Subcutaneous adipose tissue (tissue), 4 donors: ENCODE results near the gene SELENOV. TPM values are rescaled to one million over a fixed set of nuclear protein-coding genes. Genes with fewer than 3 reads are reported as not detected.

Experiments
- CTCF ChIP-seq: fragments of 450-650 bp; IDR thresholded peaks from one replicate; pipeline ENCODE4 v1.5.1; 2016; ENCODE audit warnings: low read depth, mild to moderate bottlenecking, control low read depth, antibody characterized with exemption, moderate library complexity
- total RNA-seq, 4 donors: library from RNA; depleted of rRNA; stranded (reverse); fragments of >200 nt; gene quantifications; one replicate each; pipeline ENCODE4 v1.1.0, GENCODE V29; 2016

The SELENOV gene
- total RNA-seq, 4 donors from 2014 or later, result not detected

GRCh38 chr19:39494661-39495060 is 20.3 kb upstream of the SELENOV start:
- no peak for TF ChIP-seq CTCF

- no peak for TF ChIP-seq CTCF
Observed at GRCh38 chr19:39496063-39496462, 18.9 kb upstream of the SELENOV start.

- no peak for TF ChIP-seq CTCF
Observed at GRCh38 chr19:39497701-39497995, 17.3 kb upstream of the SELENOV start.

GRCh38 chr19:39497996-39498797 is 16.7 kb upstream of the SELENOV start:
- no peak for TF ChIP-seq CTCF

GRCh38 chr19:39498798-39499642 is 15.9 kb upstream of the SELENOV start, which contains the start of gene DLL3:
DLL3 (plus strand) TSS chr19:39498947; CDS start chr19:39498975, 28 bp downstream.
- TF ChIP-seq CTCF, result no peak

- no peak for TF ChIP-seq CTCF
Observed at GRCh38 chr19:39499932-39500331, 15.0 kb upstream of the SELENOV start.

- TF ChIP-seq CTCF, result no peak
Observed at GRCh38 chr19:39500543-39500942, 14.4 kb upstream of the SELENOV start.
